Neural cell (in vitro differentiated cells): ENCODE data around the gene SPOP. TPM values are rescaled to one million over a fixed set of nuclear protein-coding genes. Genes with fewer than 3 reads are reported as not detected.

Source experiments
- H2AFZ ChIP-seq: fragments of 200-600, 300-800 bp; sonication (generic), shearing (Covaris generic); 2 replicates; pipeline ENCODE4 v1.6.0; 2014; ENCODE audit warnings: low read depth, mild to moderate bottlenecking, antibody characterized with exemption, low read length, moderate library complexity
- H3F3A ChIP-seq: fragments of 200-600 bp; shearing (Covaris generic); 2 replicates; pipeline ENCODE4 v1.6.1; 2016; ENCODE audit warnings: mild to moderate bottlenecking, moderate library complexity, mixed read lengths, antibody characterized with exemption, low read length; ENCODE audit not compliant: insufficient read depth, poor library complexity, severe bottlenecking
- H3K27ac ChIP-seq: fragments of 200-600, 300-800 bp; sonication (generic), shearing (Covaris generic); 2 replicates; pipeline ENCODE4 v1.5.1; 2014; ENCODE audit warnings: mild to moderate bottlenecking, low read length, moderate library complexity
- H3K27me3 ChIP-seq: fragments of 300-800, 200-600 bp; sonication (generic), shearing (Covaris generic); 2 replicates; pipeline ENCODE4 v1.6.0; 2014; ENCODE audit warnings: mild to moderate bottlenecking, low read depth, low read length, moderate library complexity; ENCODE audit not compliant: insufficient read depth
- H3K36me3 ChIP-seq: fragments of 300-800, 200-600 bp; sonication (generic), shearing (Covaris generic); 2 replicates; pipeline ENCODE4 v1.5.1; 2014; ENCODE audit warnings: mild to moderate bottlenecking, antibody characterized with exemption, low read length, moderate library complexity; ENCODE audit not compliant: insufficient read depth
- H3K4me2 ChIP-seq: fragments of 300-800, 200-600 bp; sonication (generic), shearing (Covaris generic); 2 replicates; pipeline ENCODE4 v1.6.0; 2014; ENCODE audit warnings: mild to moderate bottlenecking, low read length
- H3K4me3 ChIP-seq: fragments of 300-800, 200-600 bp; sonication (generic), shearing (Covaris generic); 2 replicates; pipeline ENCODE4 v1.5.1; 2014; ENCODE audit warnings: mild to moderate bottlenecking, low read length, moderate library complexity
- H3K79me2 ChIP-seq: fragments of 200-600 bp; shearing (Covaris generic); replicated peaks from 2 replicates; pipeline ENCODE4 v1.6.0; 2014; ENCODE audit warnings: mild to moderate bottlenecking, low read length, moderate library complexity; ENCODE audit not compliant: insufficient read depth
- H3K9ac ChIP-seq: fragments of 300-800, 200-600 bp; sonication (generic), shearing (Covaris generic); 2 replicates; pipeline ENCODE4 v1.6.1; 2016; ENCODE audit warnings: mild to moderate bottlenecking, low read length, mixed read lengths
- H3K9me2 ChIP-seq: fragments of 200-600 bp; shearing (Covaris generic); 2 replicates; pipeline ENCODE4 v1.6.1; 2016; ENCODE audit warnings: mild to moderate bottlenecking, low read length, mixed read lengths; ENCODE audit not compliant: insufficient read depth
- H3K9me3 ChIP-seq: fragments of 200-600, 300-800 bp; sonication (generic), shearing (Covaris generic); 2 replicates; pipeline ENCODE4 v1.6.1; 2016; ENCODE audit warnings: mild to moderate bottlenecking, mixed run types, low read length, moderate library complexity, mixed read lengths
- H4K20me1 ChIP-seq: fragments of 200-600 bp; shearing (Covaris generic); 2 replicates; pipeline ENCODE4 v1.6.1; 2016; ENCODE audit warnings: mild to moderate bottlenecking, mixed run types; ENCODE audit not compliant: insufficient read depth
- CTCF ChIP-seq: fragments of 450-650 bp; IDR thresholded peaks from 2 replicates; pipeline ENCODE4 v1.5.1; 2014; ENCODE audit warnings: antibody characterized with exemption, mild to moderate bottlenecking, moderate library complexity; ENCODE audit not compliant: poor library complexity, severe bottlenecking
- EP300 ChIP-seq: fragments of 450-650 bp; conservative IDR thresholded peaks from 2 replicates; pipeline ENCODE4 v1.6.1; 2014; ENCODE audit warnings: antibody characterized with exemption, mild to moderate bottlenecking, moderate library complexity; ENCODE audit not compliant: poor library complexity, severe bottlenecking
- EZH2 ChIP-seq: fragments of 200-600, 300-800 bp; shearing (Covaris generic), sonication (generic); IDR thresholded peaks from 2 replicates; pipeline ENCODE4 v1.6.1; 2014; ENCODE audit warnings: antibody characterized with exemption, low read length, borderline replicate concordance, mild to moderate bottlenecking; ENCODE audit not compliant: insufficient read depth, poor library complexity, severe bottlenecking
- MXI1 ChIP-seq: fragments of 450-650 bp; conservative IDR thresholded peaks from 2 replicates; pipeline ENCODE4 v1.6.1; 2014; ENCODE audit warnings: antibody characterized with exemption, mild to moderate bottlenecking; ENCODE audit not compliant: poor library complexity, severe bottlenecking
- POLR2AphosphoS5 ChIP-seq: IDR thresholded peaks from 2 replicates; pipeline ENCODE4 v1.6.1; 2012
- RAD21 ChIP-seq: fragments of 450-650 bp; conservative IDR thresholded peaks from 2 replicates; pipeline ENCODE4 v1.6.1; 2014; ENCODE audit warnings: antibody characterized with exemption, mild to moderate bottlenecking, moderate library complexity
- SMC3 ChIP-seq: fragments of 450-650 bp; conservative IDR thresholded peaks from 2 replicates; pipeline ENCODE4 v1.6.1; 2014; ENCODE audit warnings: antibody characterized with exemption, mild to moderate bottlenecking, moderate library complexity; ENCODE audit not compliant: poor library complexity
- TAF1 ChIP-seq: IDR thresholded peaks from 2 replicates; pipeline ENCODE4 v1.6.1; 2012; ENCODE audit warnings: low read depth
- polyA plus RNA-seq: library from polyadenylated mRNA; depleted of rRNA; stranded (reverse); fragments of >200 nt; gene quantifications from 2 replicates; pipeline ENCODE4 v1.2.3, GENCODE V29; 2014
- TF ChIP-seq, protein P1 (sequence below): IDR thresholded peaks from 2 replicates; pipeline ENCODE4 v1.6.1; 2012; ENCODE audit warnings: borderline replicate concordance

SPOP gene
- polyA plus RNA-seq, 1 donor from 2014 or later = 71.9 TPM

DNA sequence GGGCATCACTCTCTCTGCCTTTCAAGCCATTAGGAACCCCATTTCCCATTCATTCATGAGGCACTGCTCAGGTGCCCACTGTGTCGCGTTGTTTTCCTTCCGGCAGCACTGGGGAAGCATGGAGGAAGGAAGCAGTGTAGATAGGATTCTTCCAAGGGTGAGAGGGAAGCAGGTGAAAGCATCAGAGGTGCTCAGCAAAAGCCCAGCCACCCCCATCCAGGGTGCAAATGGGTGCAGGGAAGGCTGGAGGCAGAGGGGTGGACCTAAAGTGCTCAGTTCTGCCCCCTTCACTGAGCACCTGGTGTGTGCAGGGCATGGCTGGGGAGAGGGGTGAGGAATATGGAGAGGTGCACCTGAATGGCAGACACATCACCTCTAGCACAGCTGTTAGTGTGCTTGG is 105.7 kb downstream of the SPOP start:
- H3K27me3 ChIP-seq = peaks cover 51% of the 10 kb centered on the region
- no peak overlapping the region for H3K4me2 ChIP-seq
- H3K9ac ChIP-seq = no peak overlapping the region
- H3K79me2 ChIP-seq = no peaks in the 10 kb centered on the region
- H3K9me2 ChIP-seq = no peaks in the 10 kb centered on the region
- H4K20me1 ChIP-seq = no peaks in the 10 kb centered on the region
- no peaks in the 10 kb centered on the region for H3K9me3 ChIP-seq
- TF ChIP-seq RAD21 = no peak
- no peak for TF ChIP-seq EZH2
- TF ChIP-seq MXI1 = no peak
- no peak overlapping the region for H2AFZ ChIP-seq
- H3K36me3 ChIP-seq = no peaks in the 10 kb centered on the region
- no peak overlapping the region for H3K4me3 ChIP-seq
- no peaks in the 10 kb centered on the region for H3F3A ChIP-seq
- H3K27ac ChIP-seq = no peak overlapping the region

- Histone ChIP-seq H3K9me2 (no peaks in the 10 kb centered on the region), H3K4me2 (no peak overlapping the region), H3K79me2 (no peaks in the 10 kb centered on the region), H3K9ac (no peak overlapping the region), H3F3A (no peaks in the 10 kb centered on the region), H3K27me3 (peaks cover 46% of the 10 kb centered on the region), H4K20me1 (no peaks in the 10 kb centered on the region), H3K9me3 (no peaks in the 10 kb centered on the region), H2AFZ (no peak overlapping the region), H3K36me3 (no peaks in the 10 kb centered on the region), H3K27ac (no peak overlapping the region), H3K4me3 (no peak overlapping the region)
- TF ChIP-seq, protein P1, sequence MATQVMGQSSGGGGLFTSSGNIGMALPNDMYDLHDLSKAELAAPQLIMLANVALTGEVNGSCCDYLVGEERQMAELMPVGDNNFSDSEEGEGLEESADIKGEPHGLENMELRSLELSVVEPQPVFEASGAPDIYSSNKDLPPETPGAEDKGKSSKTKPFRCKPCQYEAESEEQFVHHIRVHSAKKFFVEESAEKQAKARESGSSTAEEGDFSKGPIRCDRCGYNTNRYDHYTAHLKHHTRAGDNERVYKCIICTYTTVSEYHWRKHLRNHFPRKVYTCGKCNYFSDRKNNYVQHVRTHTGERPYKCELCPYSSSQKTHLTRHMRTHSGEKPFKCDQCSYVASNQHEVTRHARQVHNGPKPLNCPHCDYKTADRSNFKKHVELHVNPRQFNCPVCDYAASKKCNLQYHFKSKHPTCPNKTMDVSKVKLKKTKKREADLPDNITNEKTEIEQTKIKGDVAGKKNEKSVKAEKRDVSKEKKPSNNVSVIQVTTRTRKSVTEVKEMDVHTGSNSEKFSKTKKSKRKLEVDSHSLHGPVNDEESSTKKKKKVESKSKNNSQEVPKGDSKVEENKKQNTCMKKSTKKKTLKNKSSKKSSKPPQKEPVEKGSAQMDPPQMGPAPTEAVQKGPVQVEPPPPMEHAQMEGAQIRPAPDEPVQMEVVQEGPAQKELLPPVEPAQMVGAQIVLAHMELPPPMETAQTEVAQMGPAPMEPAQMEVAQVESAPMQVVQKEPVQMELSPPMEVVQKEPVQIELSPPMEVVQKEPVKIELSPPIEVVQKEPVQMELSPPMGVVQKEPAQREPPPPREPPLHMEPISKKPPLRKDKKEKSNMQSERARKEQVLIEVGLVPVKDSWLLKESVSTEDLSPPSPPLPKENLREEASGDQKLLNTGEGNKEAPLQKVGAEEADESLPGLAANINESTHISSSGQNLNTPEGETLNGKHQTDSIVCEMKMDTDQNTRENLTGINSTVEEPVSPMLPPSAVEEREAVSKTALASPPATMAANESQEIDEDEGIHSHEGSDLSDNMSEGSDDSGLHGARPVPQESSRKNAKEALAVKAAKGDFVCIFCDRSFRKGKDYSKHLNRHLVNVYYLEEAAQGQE = no peak
- no peak for TF ChIP-seq EP300
- no peak for TF ChIP-seq RAD21
- no peak for TF ChIP-seq SMC3
- no peak for TF ChIP-seq MXI1
- no peak for TF ChIP-seq CTCF
- no peak for TF ChIP-seq EZH2
- no peak for TF ChIP-seq POLR2AphosphoS5
- TF ChIP-seq TAF1 = no peak
Observed at GRCh38 chr17:49571764-49572163, 106.1 kb downstream of the SPOP start.

- H3K79me2 ChIP-seq = no peaks in the 10 kb centered on the region
- no peaks in the 10 kb centered on the region for H4K20me1 ChIP-seq
- H3F3A ChIP-seq = no peaks in the 10 kb centered on the region
- no peak overlapping the region for H3K4me2 ChIP-seq
- H3K4me3 ChIP-seq = no peak overlapping the region
- H3K9ac ChIP-seq = no peak overlapping the region
- TF ChIP-seq CTCF (no peak), TAF1 (no peak), SMC3 (no peak), EZH2 (no peak), MXI1 (no peak), POLR2AphosphoS5 (no peak), EP300 (no peak), RAD21 (no peak)
- TF ChIP-seq, protein P1 = no peak
- H3K27me3 ChIP-seq = peaks cover 42% of the 10 kb centered on the region
- H3K9me2 ChIP-seq = no peaks in the 10 kb centered on the region
- H3K27ac ChIP-seq = no peak overlapping the region
- no peaks in the 10 kb centered on the region for H3K9me3 ChIP-seq
- H3K36me3 ChIP-seq = no peaks in the 10 kb centered on the region
- no peak overlapping the region for H2AFZ ChIP-seq
Observed at GRCh38 chr17:49571283-49571682, 106.6 kb downstream of the SPOP start.
